Thyroid gland (tissue), 4 donors: ENCODE data around the gene TCL1A.

Experiments used
- CTCF ChIP-seq, 6 experiments: fragments of 200-600 bp in 3 of 6; fragments of 450-650 bp in 3 of 6; sonication (generic) in 3 of 6; IDR thresholded peaks; one replicate each; pipeline ENCODE4 v1.5.1; 2016 to 2019; ENCODE audit warnings: antibody characterized with exemption in 6 of 6, mild to moderate bottlenecking in 2 of 6, inconsistent platforms in 1 of 6, moderate library complexity in 1 of 6
- POLR2A ChIP-seq, 2 donors: fragments of 450-650 bp; IDR thresholded peaks; one replicate each; pipeline ENCODE4 v1.6.1; 2017; ENCODE audit warnings: antibody characterized with exemption in 2 of 2, mild to moderate bottlenecking in 2 of 2, moderate library complexity in 1 of 2

- TF ChIP-seq CTCF (IDR thresholded peaks at IDR 0.05) = no peak
- no peak for TF ChIP-seq POLR2A (IDR thresholded peaks at IDR 0.05)
Measured at GRCh38 chr14:95660651-95661515, 53.0 kb downstream of the TCL1A start.
